GM20000 (cell line): Measurements from ENCODE around the gene FXYD2.

Source experiments
- DNase-seq: peaks from one replicate; pipeline ENCODE4 v3.0.0; 2012; ENCODE audit warnings: low spot score
- CTCF ChIP-seq: IDR thresholded peaks from 2 replicates; pipeline ENCODE4 v1.5.1; 2012; ENCODE audit warnings: mild to moderate bottlenecking, control low read depth; ENCODE audit errors: extremely low read depth, missing control alignments

Gene FXYD2

GRCh38 chr11:117824571-117825537 lies at the start of gene FXYD2:
FXYD2 (minus strand) TSS chr11:117824744; CDS start chr11:117824678, 66 bp downstream.
- no peak for DNase-seq
- TF ChIP-seq CTCF, result no peak

- DNase-seq, result no peak
- no peak for TF ChIP-seq CTCF
Observed at GRCh38 chr11:117873828-117874125, 49.2 kb upstream of the FXYD2 start.

- no peak for TF ChIP-seq CTCF
- no peak for DNase-seq
Observed at GRCh38 chr11:117872975-117873827, 48.7 kb upstream of the FXYD2 start.

- no peak for DNase-seq
- no peak for TF ChIP-seq CTCF
Observed at GRCh38 chr11:117872420-117872961, 47.9 kb upstream of the FXYD2 start.

GRCh38 chr11:117871784-117872183 lies 47.2 kb upstream of the FXYD2 start:
- TF ChIP-seq CTCF, result no peak
- DNase-seq, result no peak

GRCh38 chr11:117871160-117871559 lies 46.6 kb upstream of the FXYD2 start:
- no peak for DNase-seq

More at GRCh38 chr11:117871160-117871559, 46.6 kb upstream of the FXYD2 start:
- no peak for TF ChIP-seq CTCF
